Mammary epithelial cell (primary cell): ENCODE data around the gene MYPOP.

Experiments used
- CTCF ChIP-seq, 2 donors: IDR thresholded peaks in 1 of 2; conservative IDR thresholded peaks in 1 of 2; 2 replicates each; pipeline ENCODE4 v1.5.1; 2011 to 2012; ENCODE audit warnings: inconsistent platforms in 2 of 2, low read length in 2 of 2, mild to moderate bottlenecking in 2 of 2, control low read depth in 1 of 2, low read depth in 1 of 2; ENCODE audit not compliant: insufficient read depth in 1 of 2; ENCODE audit errors: extremely low read depth in 1 of 2
- EZH2 ChIP-seq: IDR thresholded peaks from 2 replicates; pipeline ENCODE4 v1.6.1; 2012; ENCODE audit warnings: low read length, inconsistent platforms, borderline replicate concordance

- TF ChIP-seq CTCF (conservative IDR thresholded peaks at IDR 0.05 in 1 of 2, IDR thresholded peaks at IDR 0.05 in 1 of 2; ENCODE audit: extremely low read depth in 1 of 2, insufficient read depth in 1 of 2, low read depth in 1 of 2, low read length in 2 of 2): no peak
- TF ChIP-seq EZH2: no peak
Measured at GRCh38 chr19:45933759-45934158, 31.3 kb upstream of the MYPOP start.
